A549 (cell line): ENCODE data around the gene PTPRN2. TPM values are rescaled to one million over a fixed set of nuclear protein-coding genes. Genes with fewer than 3 reads are reported as not detected.

ENCODE experiments used
- ATAC-seq, 2 experiments: fragments of 200-7000 bp in 1 of 2; fragments of >200 bp in 1 of 2; cut with Nextera tagmentation in 1 of 2; cut with Tn5 transposase in 1 of 2; 3 replicates each; pipeline versions ENCODE4 v1.8.0 to v1.9.1; 2018 to 2020; ENCODE audit warnings: mild to moderate bottlenecking in 1 of 2, moderate library complexity in 1 of 2
- CTCF ChIA-PET: fragments of 300-600 bp; sonication (Branson Sonifier 250); formaldehyde crosslinking; extraction: SDS; loops from one replicate; lab custom pipeline; 2021; ENCODE audit warnings: antibody characterized with exemption, inconsistent platforms; lab: Yijun Ruan, JAX
- POLR2A ChIA-PET: fragments of 350-600 bp; formaldehyde crosslinking; extraction: SDS; loops from one replicate; lab custom pipeline; 2021; ENCODE audit warnings: antibody characterized with exemption, inconsistent platforms; lab: Yijun Ruan, JAX
- DNase-seq, 2 experiments: peaks; one replicate each; pipeline versions ENCODE4 v3.0.0 to v3.0.0-alpha.2; 2011 to 2016; ENCODE audit warnings: low read depth in 1 of 2, low spot score in 1 of 2
- FAIRE-seq: peaks from 2 replicates; lab custom pipeline; 2011; peaks lifted over from hg19 to GRCh38; lab: Jason Lieb, UNC
- H3K27ac ChIP-seq, 2 experiments: fragments of >200 bp; sonication (Bioruptor Twin); formaldehyde crosslinking; 3 replicates each; pipeline ENCODE4 v1.5.1; 2016 to 2017
- H3K4me1 ChIP-seq: fragments of >200 bp; sonication (Bioruptor Twin); formaldehyde crosslinking; 3 replicates; pipeline ENCODE4 v1.6.1; 2016
- H3K4me2 ChIP-seq: fragments of >200 bp; sonication (Bioruptor Twin); formaldehyde crosslinking; 3 replicates; pipeline ENCODE4 v1.6.1; 2016
- H3K4me3 ChIP-seq: fragments of >200 bp; sonication (Bioruptor Twin); formaldehyde crosslinking; 3 replicates; pipeline ENCODE4 v1.5.1; 2016
- H3K9me3 ChIP-seq: fragments of >200 bp; sonication (Bioruptor Twin); formaldehyde crosslinking; 3 replicates; pipeline ENCODE4 v1.6.1; 2016
- ATOH8 ChIP-seq: fragments of 250-450 bp; sonication (Bioruptor Pico); IDR thresholded peaks from 2 replicates; pipeline ENCODE4 v1.5.0; 2020; ENCODE audit warnings: low read depth, mild to moderate bottlenecking, moderate library complexity
- CHD2 ChIP-seq: fragments of 150-350 bp; IDR thresholded peaks from 2 replicates; pipeline ENCODE4 v1.6.1; 2014; ENCODE audit warnings: low read length; ENCODE audit not compliant: partially characterized antibody
- E2F6 ChIP-seq: IDR thresholded peaks from 2 replicates; pipeline ENCODE4 v1.6.1; 2012; ENCODE audit warnings: low read depth, borderline replicate concordance
- ELK1 ChIP-seq: fragments of 150-350 bp; IDR thresholded peaks from 2 replicates; pipeline ENCODE4 v1.6.1; 2014; ENCODE audit warnings: low read depth, mild to moderate bottlenecking, low read length
- FOSB ChIP-seq: fragments of 250-450 bp; sonication (Bioruptor Pico); IDR thresholded peaks from 2 replicates; pipeline ENCODE4 v1.5.0; 2020; ENCODE audit warnings: mild to moderate bottlenecking, moderate library complexity
- FOXS1 ChIP-seq: fragments of 250-450 bp; sonication (Bioruptor Pico); IDR thresholded peaks from 2 replicates; pipeline ENCODE4 v1.5.0; 2020; ENCODE audit warnings: mild to moderate bottlenecking, moderate library complexity
- GATA3 ChIP-seq: IDR thresholded peaks from 2 replicates; pipeline ENCODE4 v1.6.1; 2012; ENCODE audit warnings: borderline replicate concordance
- HES2 ChIP-seq: fragments of >200 bp; sonication (Bioruptor Twin); formaldehyde crosslinking; IDR thresholded peaks from 2 replicates; pipeline ENCODE4 v1.6.1; 2016
- HMGXB4 ChIP-seq: fragments of 250-450 bp; sonication (Bioruptor Pico); IDR thresholded peaks from 2 replicates; pipeline ENCODE4 v1.5.0; 2021; ENCODE audit warnings: mild to moderate bottlenecking, moderate library complexity, borderline replicate concordance
- HOXB13 ChIP-seq: fragments of 250-450 bp; sonication (Bioruptor Pico); IDR thresholded peaks from 2 replicates; pipeline ENCODE4 v1.5.0; 2020; ENCODE audit warnings: low read depth, mild to moderate bottlenecking, moderate library complexity
- JUN ChIP-seq, 2 experiments: fragments of >200 bp; sonication (Bioruptor Twin); formaldehyde crosslinking; IDR thresholded peaks; 2 replicates in 1 of 2; 3 replicates in 1 of 2; pipeline ENCODE4 v1.6.1; 2016 to 2017
- JUNB ChIP-seq: fragments of >200 bp; sonication (Bioruptor Twin); formaldehyde crosslinking; IDR thresholded peaks from 2 replicates; pipeline ENCODE4 v1.6.1; 2016
- MAZ ChIP-seq: fragments of 150-350 bp; IDR thresholded peaks from 2 replicates; pipeline ENCODE4 v1.6.1; 2014; ENCODE audit warnings: antibody characterized with exemption, low read depth, low read length, borderline replicate concordance
- MYC ChIP-seq: IDR thresholded peaks from 2 replicates; pipeline ENCODE4 v1.6.1; 2012; ENCODE audit warnings: mild to moderate bottlenecking, inconsistent platforms, low read length, improper control_type of control experiment, borderline replicate concordance
- PHF8 ChIP-seq: fragments of 200-600 bp; sonication (generic); IDR thresholded peaks from 2 replicates; pipeline ENCODE4 v1.6.1; 2016; ENCODE audit warnings: low read depth, mild to moderate bottlenecking, antibody characterized with exemption, moderate library complexity, borderline replicate concordance
- REST ChIP-seq: fragments of 200-600 bp; sonication (generic); IDR thresholded peaks from 2 replicates; pipeline ENCODE4 v1.6.1; 2016; ENCODE audit warnings: antibody characterized with exemption, mild to moderate bottlenecking, moderate library complexity
- SMC3 ChIP-seq: fragments of >200 bp; sonication (Bioruptor Twin); formaldehyde crosslinking; IDR thresholded peaks from 3 replicates; pipeline ENCODE4 v1.6.1; 2018; ENCODE audit warnings: inconsistent platforms
- SREBF2 ChIP-seq: fragments of 450-650 bp; IDR thresholded peaks from 2 replicates; pipeline ENCODE4 v1.6.1; 2014; ENCODE audit warnings: mild to moderate bottlenecking, moderate library complexity
- TFCP2L1 ChIP-seq: fragments of 250-450 bp; sonication (Bioruptor Pico); IDR thresholded peaks from 2 replicates; pipeline ENCODE4 v1.5.0; 2021; ENCODE audit warnings: mild to moderate bottlenecking
- USF2 ChIP-seq: fragments of 450-650 bp; IDR thresholded peaks from 2 replicates; pipeline ENCODE4 v1.6.1; 2014; ENCODE audit warnings: antibody characterized with exemption
- WGBS: methylation state at CpG from one replicate; pipeline ENCODE4 v1.1.6; 2017; ENCODE audit errors: missing lambda C conversion rate; 5-methylcytosine and 5-hydroxymethylcytosine counted together
- polyA plus RNA-seq, 4 experiments: library from polyadenylated mRNA; depleted of rRNA in 3 of 4; stranded (reverse); fragments of >200 nt; fragmentation: RNase III in 1 of 4; extraction: RNeasy Plus Mini Kit Qiagen cat#74134 plus additional on column Dnase treatment in 1 of 4; gene quantifications; 2 replicates in 3 of 4; 3 replicates in 1 of 4; pipeline ENCODE4 v1.2.3, GENCODE V29; 2011 to 2017

Gene PTPRN2
- polyA plus RNA-seq, 2 of the 4 experiments (the other 2 are of a cell fraction), result 0.41 to 1.2 TPM

- no peaks in the 10 kb centered on the region for H3K9me3 ChIP-seq
- WGBS, result 69% methylated on average over 6 of the region's 6 CpGs
- no peak overlapping the region for H3K27ac ChIP-seq
- no peak overlapping the region for H3K4me2 ChIP-seq
- FAIRE-seq (no peak), ATAC-seq (no peak), DNase-seq (no peak)
- ChIA-PET POLR2A (no interaction called here), CTCF (no interaction called here)
- no peak overlapping the region for H3K4me3 ChIP-seq
- TF ChIP-seq FOSB (no peak), FOXS1 (no peak), MAZ (no peak), ATOH8 (no peak), HES2 (no peak), SREBF2 (no peak), CHD2 (no peak), HOXB13 (CRISPR knock-in tag) (no peak), USF2 (no peak), GATA3 (no peak), SMC3 (no peak), MYC (no peak), REST (no peak), ELK1 (no peak), HMGXB4 (CRISPR knock-in tag) (no peak), E2F6 (no peak), TFCP2L1 (CRISPR knock-in tag) (no peak), PHF8 (no peak), JUN (IDR thresholded peaks at IDR 0.05) (no peak), JUNB (no peak)
- no peaks in the 10 kb centered on the region for H3K4me1 ChIP-seq
Measured at GRCh38 chr7:157750291-157750690, 837.3 kb downstream of the PTPRN2 start.
